GM12892 (cell line): Measurements from ENCODE around the gene SCIN. TPM values are rescaled to one million over a fixed set of nuclear protein-coding genes. Genes with fewer than 3 reads are reported as not detected.
A peak's percentile ranks its signal among the peaks of the same experiment; 100 is the strongest.
"Not testable (repeated sequence)": the region's sequence is repeated elsewhere in the genome, so short reads cannot be mapped to it uniquely, and the experiment has no call there.

ENCODE experiments used
- DNase-seq: peaks from one replicate; pipeline ENCODE4 v3.0.0; 2011; ENCODE audit not compliant: insufficient read length
- FAIRE-seq: peaks from 2 replicates; lab custom pipeline; 2011; peaks lifted over from hg19 to GRCh38; lab: Jason Lieb, UNC
- POLR2A ChIP-seq: IDR thresholded peaks from 2 replicates; pipeline ENCODE4 v1.6.1; 2011; ENCODE audit warnings: low read depth, low read length, control low read depth
- POLR2AphosphoS5 ChIP-seq: IDR thresholded peaks from 2 replicates; pipeline ENCODE4 v1.6.1; 2011; ENCODE audit warnings: low read depth, low read length, control low read depth
- TAF1 ChIP-seq: IDR thresholded peaks from 2 replicates; pipeline ENCODE4 v1.6.1; 2011; ENCODE audit warnings: low read depth, mild to moderate bottlenecking, control low read depth, low read length, borderline replicate concordance
- polyA plus RNA-seq: library from polyadenylated mRNA; unstranded; fragments of >200 nt; gene quantifications from one replicate; pipeline ENCODE4 v1.2.1, GENCODE V29; 2012; ENCODE audit warnings: missing spikeins, inconsistent platforms; ENCODE audit not compliant: missing spikeins

SCIN gene
- 0.30 TPM for polyA plus RNA-seq

- FAIRE-seq: peak; percentile 74
- TF ChIP-seq POLR2AphosphoS5 (no peak), POLR2A (no peak), TAF1 (no peak)
- DNase-seq: peak; percentile 16
These were observed at the start of gene SCIN for GRCh38 chr7:12570534-12571461. TSS of gene SCIN (plus strand) at chr7:12570720. CDS start at chr7:12570787, 67 bp downstream.

GRCh38 chr7:12524794-12525386, 45.6 kb upstream of the SCIN start:
- TF ChIP-seq POLR2AphosphoS5: no peak
- TF ChIP-seq POLR2A: no peak
- TF ChIP-seq TAF1: no peak
- DNase-seq (no peak), FAIRE-seq (no peak)

DNA sequence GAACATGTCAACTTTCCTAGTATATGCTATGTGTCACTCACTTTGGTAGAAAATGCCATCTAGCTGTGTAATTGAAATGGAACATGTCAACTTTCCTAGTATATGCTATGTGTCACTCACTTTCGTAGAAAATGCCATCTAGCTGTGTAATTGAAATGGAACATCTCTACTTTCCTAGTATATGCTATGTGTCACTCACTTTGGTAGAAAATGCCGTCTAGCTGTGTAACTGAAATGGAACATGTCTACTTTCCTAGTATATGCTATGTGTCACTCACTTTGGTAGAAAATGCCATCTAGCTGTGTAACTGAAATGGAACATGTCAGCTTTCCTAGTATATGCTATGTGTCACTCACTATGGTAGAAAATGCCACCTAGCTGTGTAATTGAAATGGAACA, 43.8 kb upstream of the SCIN start:
- FAIRE-seq: peak; percentile 74
- DNase-seq: not testable (repeated sequence)

- not testable (repeated sequence) for DNase-seq, FAIRE-seq
These were observed 42.9 kb upstream of the SCIN start for GRCh38 chr7:12527670-12528069.

GRCh38 chr7:12529971-12530710, 40.4 kb upstream of the SCIN start:
- no peak for DNase-seq
- no peak for TF ChIP-seq TAF1
- no peak for TF ChIP-seq POLR2A
- no peak for TF ChIP-seq POLR2AphosphoS5
- no peak for FAIRE-seq

DNA sequence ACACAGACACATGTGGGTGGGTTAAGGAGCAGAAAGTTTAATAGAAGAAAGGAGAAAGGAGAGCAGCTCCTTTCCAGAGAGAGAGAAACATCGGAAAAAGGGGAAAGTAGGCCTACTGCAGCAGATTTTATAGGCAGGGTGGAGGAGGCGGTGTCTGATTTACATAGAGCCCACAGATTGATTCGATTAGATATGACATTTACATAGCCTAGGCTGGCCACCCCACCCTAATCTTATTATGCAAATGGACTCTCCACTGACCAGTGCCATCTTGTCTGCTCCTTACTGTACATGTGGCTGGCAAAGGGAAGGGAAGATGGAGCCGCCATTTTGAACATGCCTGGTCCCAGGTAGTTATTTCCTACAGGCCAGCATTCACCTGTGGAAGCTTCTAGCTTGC, 38.7 kb upstream of the SCIN start:
- TF ChIP-seq POLR2AphosphoS5: no peak
- no peak for TF ChIP-seq TAF1
- no peak for TF ChIP-seq POLR2A
- no peak for FAIRE-seq
- DNase-seq: no peak

DNA sequence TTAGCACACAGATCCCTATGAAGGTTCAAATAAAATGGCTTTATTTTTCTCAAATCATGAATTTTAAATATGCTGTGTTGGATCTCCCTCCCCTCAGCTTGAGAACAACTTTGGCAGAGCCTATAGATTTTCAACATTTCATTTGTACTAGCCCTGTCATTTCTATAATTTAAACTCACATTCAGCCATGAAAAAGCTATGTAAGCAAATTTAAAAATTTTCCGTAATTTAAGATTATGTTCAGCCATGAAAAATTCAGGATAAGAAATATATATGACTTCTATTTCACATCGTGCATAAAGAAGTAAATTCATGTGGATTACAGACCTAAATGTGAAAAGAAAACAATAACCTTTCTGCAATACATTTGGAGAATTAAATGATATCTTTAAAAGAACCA, 36.5 kb upstream of the SCIN start:
- DNase-seq: no peak
- no peak for TF ChIP-seq POLR2AphosphoS5
- no peak for TF ChIP-seq TAF1
- no peak for TF ChIP-seq POLR2A
- FAIRE-seq: no peak

DNA sequence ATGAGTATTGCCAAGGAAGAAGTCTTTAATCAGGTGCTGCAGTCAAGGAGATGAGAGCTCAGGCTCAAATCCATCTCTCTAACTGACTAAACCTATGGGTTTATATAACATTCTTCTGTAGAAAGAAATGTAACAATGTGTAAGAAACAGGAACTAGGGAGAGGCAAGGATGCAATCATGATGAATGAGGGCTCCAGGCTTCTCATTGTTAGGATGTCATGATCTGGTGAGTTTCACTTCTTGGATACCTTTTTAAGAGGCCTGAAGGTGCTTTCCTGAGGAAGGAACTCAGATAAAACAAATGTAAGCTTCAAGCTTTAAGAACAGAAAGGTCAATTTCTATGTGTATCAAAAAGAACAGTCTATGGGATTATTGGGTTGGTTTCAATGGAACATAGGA, 30.8 kb upstream of the SCIN start:
- no peak for DNase-seq
- TF ChIP-seq TAF1: no peak
- TF ChIP-seq POLR2AphosphoS5: no peak
- no peak for TF ChIP-seq POLR2A
- FAIRE-seq: no peak

- DNase-seq: no peak
- FAIRE-seq: no peak
- TF ChIP-seq TAF1: no peak
- no peak for TF ChIP-seq POLR2A
- TF ChIP-seq POLR2AphosphoS5: no peak
These were observed 29.7 kb upstream of the SCIN start for GRCh38 chr7:12540850-12541249.

GRCh38 chr7:12543586-12543985, 26.9 kb upstream of the SCIN start:
- TF ChIP-seq TAF1 (no peak), POLR2A (no peak), POLR2AphosphoS5 (no peak)
- DNase-seq: no peak
- FAIRE-seq: no peak

GRCh38 chr7:12549106-12549505, 21.4 kb upstream of the SCIN start:
- FAIRE-seq: no peak
- no peak for DNase-seq
- TF ChIP-seq POLR2A (no peak), POLR2AphosphoS5 (no peak), TAF1 (no peak)

DNA sequence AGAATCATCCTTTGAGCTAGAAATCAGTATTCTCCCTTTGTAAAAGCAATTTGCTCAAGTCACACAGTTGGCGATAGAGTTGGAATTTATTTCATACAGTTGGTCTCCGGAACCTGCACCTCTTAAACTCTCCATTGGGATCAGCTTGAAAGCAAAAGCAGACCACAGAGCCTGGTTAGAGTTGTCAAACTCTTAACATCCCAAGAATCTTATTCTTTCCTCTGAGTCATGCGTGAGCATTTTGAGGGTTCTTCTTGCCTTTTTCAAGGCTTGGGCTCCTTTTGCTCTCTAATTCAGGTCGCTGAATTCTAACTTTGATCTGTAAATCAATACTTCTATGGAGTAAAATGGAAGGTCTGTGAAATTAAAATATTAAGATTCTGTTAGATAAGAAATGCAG, 19.6 kb upstream of the SCIN start:
- DNase-seq (no peak), FAIRE-seq (no peak)
- TF ChIP-seq POLR2A (no peak), TAF1 (no peak), POLR2AphosphoS5 (no peak)
